HepG2 (cell line): ENCODE measurements around the gene PRSS8. TPM values are rescaled to one million over a fixed set of nuclear protein-coding genes. Genes with fewer than 3 reads are reported as not detected.
A peak's percentile ranks its signal among the peaks of the same experiment; 100 is the strongest.

Experiments used
- DZIP1 ChIP-seq: sonication (generic); formaldehyde crosslinking; IDR thresholded peaks from 2 replicates; pipeline ENCODE4 v1.5.0; 2020; ENCODE audit warnings: mild to moderate bottlenecking, missing genetic modification reagents
- KAT7 ChIP-seq: IDR thresholded peaks from 2 replicates; pipeline ENCODE4 v1.6.1; 2018; ENCODE audit warnings: borderline replicate concordance, missing compliant biosample characterization
- KDM1A ChIP-seq: IDR thresholded peaks from 2 replicates; pipeline ENCODE4 v1.6.1; 2016; ENCODE audit warnings: missing compliant biosample characterization
- KDM3A ChIP-seq: IDR thresholded peaks from 2 replicates; pipeline ENCODE4 v1.6.1; 2018; ENCODE audit warnings: low read depth, missing compliant biosample characterization
- KIAA2018 ChIP-seq: sonication (generic); formaldehyde crosslinking; IDR thresholded peaks from 2 replicates; pipeline ENCODE4 v1.5.0; 2020; ENCODE audit warnings: mild to moderate bottlenecking, missing genetic modification reagents, borderline replicate concordance
- NCOA5 ChIP-seq: sonication (generic); formaldehyde crosslinking; IDR thresholded peaks from 2 replicates; pipeline ENCODE4 v1.4.0; 2020; ENCODE audit warnings: missing genetic modification reagents
- ZFP41 ChIP-seq: sonication (generic); formaldehyde crosslinking; IDR thresholded peaks from 2 replicates; pipeline ENCODE4 v1.4.0; 2020; ENCODE audit warnings: mild to moderate bottlenecking, missing genetic modification reagents, borderline replicate concordance
- ZNF672 ChIP-seq: sonication (generic); formaldehyde crosslinking; IDR thresholded peaks from 2 replicates; pipeline ENCODE4 v1.8.1; 2022; ENCODE audit warnings: missing genetic modification reagents
- polyA plus RNA-seq, 8 experiments: library from polyadenylated mRNA; depleted of rRNA in 3 of 8; stranded (reverse) in 7 of 8; unstranded in 1 of 8; fragments of >200 nt; fragmentation: Illumina TruSeq in 4 of 8; extraction: Trizol in 4 of 8; gene quantifications; 2 replicates each; pipeline versions ENCODE4 v1.2.1 to v1.2.3, GENCODE V29; 2011 to 2016; ENCODE audit warnings: low read depth in 4 of 8, missing spikeins in 1 of 8, mixed read lengths in 1 of 8; ENCODE audit not compliant: insufficient read depth in 1 of 8
- total RNA-seq, 5 experiments: library from RNA; depleted of rRNA; stranded (reverse); fragments of >200 nt; fragmentation: Illumina TruSeq; extraction: Trizol; gene quantifications; 2 replicates each; pipeline ENCODE4 v1.2.3, GENCODE V29; 2016; ENCODE audit warnings: low read depth in 1 of 5
- TF ChIP-seq, protein P1 (sequence below): sonication (generic); formaldehyde crosslinking; IDR thresholded peaks from 2 replicates; pipeline ENCODE4 v1.4.0; 2020; ENCODE audit warnings: missing genetic modification reagents
- TF ChIP-seq, protein P2 (sequence below): sonication (generic); formaldehyde crosslinking; IDR thresholded peaks from 2 replicates; pipeline ENCODE4 v1.5.1; 2020; ENCODE audit warnings: mild to moderate bottlenecking, missing genetic modification reagents, moderate library complexity

PRSS8 gene
- total and polyA plus RNA-seq, 2 of the 13 experiments (the other 11 are each of a cell fraction or from before 2014, with no cell fraction given): 2.6 to 7.2 TPM

DNA sequence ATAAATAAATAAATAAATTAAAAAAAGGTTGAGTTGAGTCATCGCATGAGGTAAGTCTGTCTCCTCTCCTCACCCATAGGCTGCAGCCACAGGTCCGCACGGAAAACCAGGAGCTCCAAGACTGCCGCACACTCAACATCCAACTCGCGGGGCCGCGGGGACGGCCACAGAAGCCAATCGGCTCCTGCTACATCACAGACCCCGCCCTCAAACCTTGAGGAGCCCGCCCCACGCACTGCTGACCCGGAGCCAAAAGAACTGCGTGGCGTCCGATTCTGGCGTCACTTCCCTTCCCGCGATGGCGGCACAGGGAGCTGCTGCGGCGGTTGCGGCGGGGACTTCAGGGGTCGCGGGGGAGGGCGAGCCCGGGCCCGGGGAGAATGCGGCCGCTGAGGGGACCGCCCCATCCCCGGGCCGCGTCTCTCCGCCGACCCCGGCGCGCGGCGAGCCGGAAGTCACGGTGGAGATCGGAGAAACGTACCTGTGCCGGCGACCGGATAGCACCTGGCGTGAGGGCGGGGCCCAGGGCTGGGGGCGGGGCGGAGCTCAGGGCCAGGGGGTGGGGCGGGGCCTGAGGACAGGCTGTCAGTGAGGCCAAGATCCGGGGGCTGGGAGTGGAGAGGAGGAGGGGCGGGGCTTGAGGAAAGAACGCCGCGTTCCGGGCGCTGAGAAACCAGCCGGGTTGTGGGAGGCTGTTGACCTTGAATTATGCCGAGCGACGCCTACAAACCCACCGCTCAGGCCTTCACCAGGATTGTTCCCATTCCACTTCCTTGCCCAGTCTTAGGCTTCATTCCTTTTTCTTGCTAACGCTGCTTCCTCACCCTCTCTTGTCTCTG is 17.9 kb downstream of the PRSS8 start, which contains the start of gene KAT8 (continued):
- TF ChIP-seq, protein P1, sequence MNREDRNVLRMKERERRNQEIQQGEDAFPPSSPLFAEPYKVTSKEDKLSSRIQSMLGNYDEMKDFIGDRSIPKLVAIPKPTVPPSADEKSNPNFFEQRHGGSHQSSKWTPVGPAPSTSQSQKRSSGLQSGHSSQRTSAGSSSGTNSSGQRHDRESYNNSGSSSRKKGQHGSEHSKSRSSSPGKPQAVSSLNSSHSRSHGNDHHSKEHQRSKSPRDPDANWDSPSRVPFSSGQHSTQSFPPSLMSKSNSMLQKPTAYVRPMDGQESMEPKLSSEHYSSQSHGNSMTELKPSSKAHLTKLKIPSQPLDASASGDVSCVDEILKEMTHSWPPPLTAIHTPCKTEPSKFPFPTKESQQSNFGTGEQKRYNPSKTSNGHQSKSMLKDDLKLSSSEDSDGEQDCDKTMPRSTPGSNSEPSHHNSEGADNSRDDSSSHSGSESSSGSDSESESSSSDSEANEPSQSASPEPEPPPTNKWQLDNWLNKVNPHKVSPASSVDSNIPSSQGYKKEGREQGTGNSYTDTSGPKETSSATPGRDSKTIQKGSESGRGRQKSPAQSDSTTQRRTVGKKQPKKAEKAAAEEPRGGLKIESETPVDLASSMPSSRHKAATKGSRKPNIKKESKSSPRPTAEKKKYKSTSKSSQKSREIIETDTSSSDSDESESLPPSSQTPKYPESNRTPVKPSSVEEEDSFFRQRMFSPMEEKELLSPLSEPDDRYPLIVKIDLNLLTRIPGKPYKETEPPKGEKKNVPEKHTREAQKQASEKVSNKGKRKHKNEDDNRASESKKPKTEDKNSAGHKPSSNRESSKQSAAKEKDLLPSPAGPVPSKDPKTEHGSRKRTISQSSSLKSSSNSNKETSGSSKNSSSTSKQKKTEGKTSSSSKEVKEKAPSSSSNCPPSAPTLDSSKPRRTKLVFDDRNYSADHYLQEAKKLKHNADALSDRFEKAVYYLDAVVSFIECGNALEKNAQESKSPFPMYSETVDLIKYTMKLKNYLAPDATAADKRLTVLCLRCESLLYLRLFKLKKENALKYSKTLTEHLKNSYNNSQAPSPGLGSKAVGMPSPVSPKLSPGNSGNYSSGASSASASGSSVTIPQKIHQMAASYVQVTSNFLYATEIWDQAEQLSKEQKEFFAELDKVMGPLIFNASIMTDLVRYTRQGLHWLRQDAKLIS (CRISPR knock-in tag): no peak
- TF ChIP-seq KIAA2018 (CRISPR knock-in tag): 0 out of 2 replicates have a peak, but pooled peaks have one; percentile 46
- peak; percentile 87; the same call in 1 of the 2 replicates for TF ChIP-seq KAT7 (CRISPR knock-in tag)
- peak; percentile 95 for TF ChIP-seq KDM3A
- no peak for TF ChIP-seq ZFP41 (CRISPR knock-in tag)
- TF ChIP-seq NCOA5 (CRISPR knock-in tag): no peak
- TF ChIP-seq KDM1A: no peak
- TF ChIP-seq ZNF672: no peak
- peak; percentile 33; the same call in 1 of the 2 replicates for TF ChIP-seq DZIP1 (CRISPR knock-in tag)
- TF ChIP-seq, protein P2, sequence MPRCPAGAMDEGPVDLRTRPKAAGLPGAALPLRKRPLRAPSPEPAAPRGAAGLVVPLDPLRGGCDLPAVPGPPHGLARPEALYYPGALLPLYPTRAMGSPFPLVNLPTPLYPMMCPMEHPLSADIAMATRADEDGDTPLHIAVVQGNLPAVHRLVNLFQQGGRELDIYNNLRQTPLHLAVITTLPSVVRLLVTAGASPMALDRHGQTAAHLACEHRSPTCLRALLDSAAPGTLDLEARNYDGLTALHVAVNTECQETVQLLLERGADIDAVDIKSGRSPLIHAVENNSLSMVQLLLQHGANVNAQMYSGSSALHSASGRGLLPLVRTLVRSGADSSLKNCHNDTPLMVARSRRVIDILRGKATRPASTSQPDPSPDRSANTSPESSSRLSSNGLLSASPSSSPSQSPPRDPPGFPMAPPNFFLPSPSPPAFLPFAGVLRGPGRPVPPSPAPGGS: peak; percentile 52; the same call in 1 of the 2 replicates
